ENCODE measurements around the gene HS3ST2.

- TF ChIP-seq CTCF (IDR thresholded peaks at IDR 0.05 in 8 of 11, conservative IDR thresholded peaks at IDR 0.05 in 3 of 11) (no peak), POLR2A (IDR thresholded peaks at IDR 0.05) (no peak), POLR2AphosphoS5 (IDR thresholded peaks at IDR 0.05) (no peak)
Measured at GRCh38 chr16:22897184-22897583, 83.2 kb downstream of the HS3ST2 start.

All from spleen (tissue), 7 donors.